ENCODE measurements around the gene GNAS. TPM values are rescaled to one million over a fixed set of nuclear protein-coding genes. Genes with fewer than 3 reads are reported as not detected.

Gene GNAS
- total RNA-seq, 1 donor from 2014 or later = 1,173 TPM

- Mint-ChIP-seq H3K36me3 (ENCODE audit: unreplicated experiment) (peaks cover 25% of the 10 kb centered on the region), H3K27ac (ENCODE audit: unreplicated experiment) (peak overlapping the region; percentile 52), H3K9me3 (ENCODE audit: unreplicated experiment) (no peaks in the 10 kb centered on the region), H3K27me3 (ENCODE audit: unreplicated experiment) (no peaks in the 10 kb centered on the region), H3K4me1 (ENCODE audit: unreplicated experiment) (peaks cover 57% of the 10 kb centered on the region), H3K4me3 (ENCODE audit: unreplicated experiment) (no peak overlapping the region)
- TF ChIP-seq CTCF (IDR thresholded peaks at IDR 0.05) = no peak
- DNase-seq (ENCODE audit: extremely low spot score, unreplicated experiment) = peak; percentile 27
Observed at GRCh38 chr20:58898629-58899408, 46.3 kb downstream of the GNAS start.

GRCh38 chr20:58899512-58899911, 47.0 kb downstream of the GNAS start:
- Mint-ChIP-seq H3K4me3 (ENCODE audit: unreplicated experiment) (no peak overlapping the region), H3K27me3 (ENCODE audit: unreplicated experiment) (no peaks in the 10 kb centered on the region), H3K4me1 (ENCODE audit: unreplicated experiment) (peaks cover 50% of the 10 kb centered on the region), H3K9me3 (ENCODE audit: unreplicated experiment) (no peaks in the 10 kb centered on the region), H3K36me3 (ENCODE audit: unreplicated experiment) (peaks cover 27% of the 10 kb centered on the region), H3K27ac (ENCODE audit: unreplicated experiment) (peak overlapping the region; percentile 31)
- no peak for TF ChIP-seq CTCF (IDR thresholded peaks at IDR 0.05)
- DNase-seq (ENCODE audit: extremely low spot score, unreplicated experiment) = peak; percentile 34

GRCh38 chr20:58900397-58900796, 47.9 kb downstream of the GNAS start:
- H3K27ac Mint-ChIP-seq (ENCODE audit: unreplicated experiment) = no peak overlapping the region
- no peaks in the 10 kb centered on the region for H3K27me3 Mint-ChIP-seq (ENCODE audit: unreplicated experiment)
- H3K4me3 Mint-ChIP-seq (ENCODE audit: unreplicated experiment) = no peak overlapping the region
- peaks cover 34% of the 10 kb centered on the region for H3K36me3 Mint-ChIP-seq (ENCODE audit: unreplicated experiment)
- no peak for TF ChIP-seq CTCF (IDR thresholded peaks at IDR 0.05)
- H3K9me3 Mint-ChIP-seq (ENCODE audit: unreplicated experiment) = no peaks in the 10 kb centered on the region
- peaks cover 42% of the 10 kb centered on the region for H3K4me1 Mint-ChIP-seq (ENCODE audit: unreplicated experiment)
- peak; percentile 40 for DNase-seq (ENCODE audit: extremely low spot score, unreplicated experiment)

GRCh38 chr20:58901488-58902402, 49.2 kb downstream of the GNAS start:
- Mint-ChIP-seq H3K9me3 (ENCODE audit: unreplicated experiment) (no peaks in the 10 kb centered on the region), H3K27me3 (ENCODE audit: unreplicated experiment) (no peaks in the 10 kb centered on the region), H3K4me3 (ENCODE audit: unreplicated experiment) (no peak overlapping the region), H3K4me1 (ENCODE audit: unreplicated experiment) (peaks cover 36% of the 10 kb centered on the region), H3K36me3 (ENCODE audit: unreplicated experiment) (peaks cover 37% of the 10 kb centered on the region), H3K27ac (ENCODE audit: unreplicated experiment) (no peak overlapping the region)
- TF ChIP-seq CTCF (IDR thresholded peaks at IDR 0.05) = no peak
- DNase-seq (ENCODE audit: extremely low spot score, unreplicated experiment) = peak; percentile 32

- Mint-ChIP-seq H3K27ac (ENCODE audit: unreplicated experiment) (no peak overlapping the region), H3K4me3 (ENCODE audit: unreplicated experiment) (no peak overlapping the region), H3K36me3 (ENCODE audit: unreplicated experiment) (peaks cover 39% of the 10 kb centered on the region), H3K9me3 (ENCODE audit: unreplicated experiment) (no peaks in the 10 kb centered on the region), H3K4me1 (ENCODE audit: unreplicated experiment) (peaks cover 39% of the 10 kb centered on the region), H3K27me3 (ENCODE audit: unreplicated experiment) (no peaks in the 10 kb centered on the region)
- DNase-seq (ENCODE audit: extremely low spot score, unreplicated experiment) = no peak
- no peak for TF ChIP-seq CTCF (IDR thresholded peaks at IDR 0.05)
Observed at GRCh38 chr20:58903614-58904013, 51.1 kb downstream of the GNAS start.
